ENCODE measurements around the gene ATG16L1.
"Not testable (repeated sequence)": the region's sequence is repeated elsewhere in the genome, so short reads cannot be mapped to it uniquely, and the experiment has no call there.

ATG16L1 gene

GRCh38 chr2:233297076-233297475 lies 45.6 kb downstream of the ATG16L1 start:
- no peak for DNase-seq

- no peak for DNase-seq
Observed at GRCh38 chr2:233300401-233300800, 48.9 kb downstream of the ATG16L1 start.

DNA sequence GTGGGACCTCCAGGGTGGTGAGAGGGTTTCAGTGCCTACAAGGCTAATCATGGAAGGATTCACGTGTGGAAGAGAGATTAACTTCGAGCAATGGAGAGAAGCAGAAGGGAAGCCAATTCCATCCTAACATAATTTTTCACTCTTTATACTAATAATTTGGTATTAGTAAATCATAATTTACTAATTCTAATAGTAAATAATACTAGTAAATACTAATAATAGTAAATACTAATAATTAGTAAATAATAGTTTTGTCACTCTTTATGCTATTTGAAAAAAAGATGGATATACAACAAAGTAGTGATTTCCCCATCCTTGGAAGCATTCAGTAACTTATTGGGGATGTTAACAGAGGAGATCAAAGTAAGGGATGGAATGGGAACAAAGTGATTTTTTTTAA lies 49.8 kb downstream of the ATG16L1 start:
- DNase-seq = no peak

- no peak for DNase-seq
Observed at GRCh38 chr2:233301811-233302210, 50.3 kb downstream of the ATG16L1 start.

- DNase-seq = no peak
Observed at GRCh38 chr2:233303252-233303651, 51.8 kb downstream of the ATG16L1 start.

GRCh38 chr2:233307565-233307964 lies 56.1 kb downstream of the ATG16L1 start, which contains the start of gene SAG:
TSS of gene SAG (plus strand) at chr2:233307816. CDS start at chr2:233309190, 1,374 bp downstream.
- DNase-seq = no peak

DNA sequence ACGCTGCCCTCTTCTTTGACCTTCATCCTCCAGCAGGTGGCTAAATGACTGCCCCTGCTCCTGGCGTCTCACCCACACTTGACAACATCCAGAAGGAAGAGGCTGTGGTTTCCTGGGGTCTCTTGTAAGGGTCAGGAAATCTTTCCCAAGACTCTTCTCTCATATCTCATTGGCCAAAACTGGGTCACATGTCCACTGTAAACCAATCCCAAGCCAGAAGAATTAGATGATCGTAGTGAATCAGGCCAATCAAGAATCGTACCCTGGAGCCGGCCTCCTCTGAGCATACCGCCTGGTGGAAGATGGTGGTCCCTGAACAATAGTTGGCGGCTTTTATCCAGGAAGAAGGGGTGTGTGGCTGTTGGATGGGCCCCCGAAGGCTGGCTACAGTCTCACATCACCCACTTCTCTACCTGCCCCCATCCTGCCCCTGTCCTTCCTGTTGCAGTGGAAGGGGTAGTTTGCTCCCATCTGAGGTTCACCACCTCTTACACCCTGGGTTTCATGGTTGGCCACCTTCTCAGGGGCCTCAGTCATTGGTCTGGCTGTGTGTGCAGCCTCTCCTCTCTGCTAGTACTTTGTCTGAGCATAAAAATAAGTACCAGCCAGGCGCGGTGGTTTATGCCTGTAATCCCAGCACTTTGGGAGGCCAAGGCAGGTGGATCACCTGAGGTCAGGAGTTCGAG lies 59.9 kb downstream of the ATG16L1 start:
- DNase-seq = no peak

DNA sequence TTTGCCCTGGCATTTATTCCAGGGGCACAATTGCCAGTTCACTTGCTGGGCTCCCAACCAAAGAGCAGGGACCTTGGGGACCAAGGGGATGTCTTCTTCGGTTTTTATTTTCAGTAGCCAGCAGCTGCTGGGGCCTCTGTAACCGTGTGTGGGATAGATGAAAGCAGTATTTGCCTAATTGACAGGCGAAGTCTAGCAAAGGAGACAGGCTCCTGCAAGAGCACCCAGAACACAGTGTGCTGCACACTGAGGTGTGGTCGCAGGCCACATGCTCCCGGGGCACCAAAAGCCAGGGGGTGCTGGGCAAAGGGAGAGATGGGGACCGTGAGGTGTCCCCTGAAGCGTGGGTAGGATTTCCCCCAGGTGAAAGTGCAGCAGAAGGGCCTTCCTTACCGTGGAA lies 61.4 kb downstream of the ATG16L1 start:
- DNase-seq = no peak

DNA sequence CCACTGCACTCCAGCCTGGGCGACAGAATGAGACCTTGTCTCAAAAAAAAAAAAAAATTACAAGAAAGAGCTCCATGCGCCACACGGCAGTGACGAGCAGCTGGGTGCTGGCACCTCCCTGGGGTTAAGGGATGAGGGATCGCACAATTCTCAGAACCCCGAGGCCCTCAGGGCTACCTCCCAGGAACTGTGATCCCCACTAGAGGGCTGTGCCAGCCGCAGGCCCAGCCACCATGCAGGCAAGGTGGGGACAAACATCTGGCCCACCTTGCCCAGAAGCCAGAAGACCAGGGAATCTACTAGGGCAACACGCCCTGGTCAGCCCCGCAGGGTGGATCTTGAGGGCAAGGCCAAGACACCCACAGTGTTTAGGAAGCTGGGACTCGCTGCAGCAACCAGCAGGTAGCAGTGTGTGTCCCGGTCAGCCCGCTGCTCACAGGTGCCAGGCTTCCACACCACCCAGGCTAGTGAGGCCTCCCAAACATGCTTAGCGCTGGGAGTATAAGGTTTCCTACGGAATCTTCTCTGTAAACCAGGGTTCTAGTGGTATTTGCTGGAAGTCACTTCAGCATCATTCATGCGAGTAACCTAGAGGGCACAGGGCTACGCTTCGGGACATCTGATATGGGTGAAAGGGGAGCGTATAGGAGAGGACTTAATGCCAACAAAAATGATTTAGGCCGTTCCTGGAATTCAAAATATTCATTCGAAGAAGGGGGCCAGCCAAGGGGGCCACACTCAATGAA lies 62.9 kb downstream of the ATG16L1 start:
- DNase-seq = no peak

DNA sequence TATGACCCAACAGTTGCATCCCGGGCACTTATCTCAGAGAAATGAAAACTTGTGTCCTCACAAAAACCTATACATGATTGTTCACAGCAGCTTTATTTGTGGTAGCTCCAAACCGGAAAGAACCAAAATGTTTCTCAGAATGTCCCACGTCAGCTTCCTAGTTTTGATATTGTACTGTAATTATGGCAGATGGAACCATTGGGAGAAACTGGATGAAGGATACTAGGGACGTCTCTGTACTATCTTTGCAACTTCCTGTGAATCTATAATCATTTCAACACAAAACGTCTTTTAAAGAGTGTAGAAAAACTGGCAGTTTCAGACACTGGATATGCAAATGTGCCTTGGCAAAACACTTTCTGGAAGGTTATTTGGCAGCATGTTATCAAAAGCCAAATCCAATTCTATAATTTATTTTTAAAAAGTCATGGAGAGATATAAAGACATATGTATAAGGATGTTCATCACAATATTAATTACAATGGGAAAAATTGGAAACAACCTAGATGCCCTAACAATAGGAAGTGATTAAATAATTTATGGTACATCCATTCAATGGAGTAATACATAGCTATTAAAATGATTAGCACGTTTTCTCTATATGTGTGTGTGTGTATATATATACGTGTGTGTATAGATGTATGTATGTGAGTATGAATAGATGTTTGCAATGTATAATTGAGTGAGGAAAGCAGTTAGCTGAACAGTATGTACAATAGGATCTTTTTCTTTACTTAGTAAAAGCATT lies 65.9 kb downstream of the ATG16L1 start:
- DNase-seq = no peak

DNA sequence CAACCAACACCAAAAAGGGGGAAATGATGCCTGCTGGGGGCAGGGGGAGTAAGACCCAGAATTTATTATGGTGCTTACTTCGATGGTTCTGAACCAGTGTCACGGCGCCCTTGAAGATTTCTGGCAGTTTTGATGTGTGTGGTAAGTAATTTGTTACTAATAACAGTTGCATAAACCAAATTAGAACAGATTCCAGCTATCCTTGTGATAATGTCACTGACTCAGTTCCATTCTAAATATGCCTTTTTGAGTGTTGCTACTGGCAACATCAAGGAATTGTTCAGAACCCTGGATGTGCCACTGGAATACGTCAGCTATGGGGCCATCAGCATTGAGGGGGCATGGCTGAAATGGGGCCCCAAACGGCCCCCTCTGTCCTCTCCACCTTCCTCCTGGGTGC lies 67.8 kb downstream of the ATG16L1 start:
- DNase-seq = no peak

- DNase-seq = no peak
Observed at GRCh38 chr2:233320470-233320869, 69.0 kb downstream of the ATG16L1 start.

DNA sequence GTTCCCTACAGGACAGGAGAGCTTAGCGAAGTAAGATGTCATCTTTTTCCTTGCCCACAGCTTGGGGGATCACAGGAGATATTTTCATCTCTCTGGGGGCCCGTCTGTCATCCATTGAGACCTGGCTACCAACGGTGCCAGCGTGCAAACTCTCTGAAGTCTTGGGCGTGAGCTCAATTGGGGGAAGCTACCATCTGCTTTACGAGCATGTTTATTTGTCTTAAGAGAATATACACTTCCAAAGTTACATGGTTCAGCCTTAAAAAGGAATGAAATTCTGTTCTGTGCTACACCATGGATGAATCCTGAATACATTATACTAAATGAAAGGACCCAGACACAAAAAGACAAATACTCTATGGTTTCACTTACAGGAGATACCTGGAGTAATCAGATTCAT lies 69.7 kb downstream of the ATG16L1 start:
- no peak for DNase-seq

DNA sequence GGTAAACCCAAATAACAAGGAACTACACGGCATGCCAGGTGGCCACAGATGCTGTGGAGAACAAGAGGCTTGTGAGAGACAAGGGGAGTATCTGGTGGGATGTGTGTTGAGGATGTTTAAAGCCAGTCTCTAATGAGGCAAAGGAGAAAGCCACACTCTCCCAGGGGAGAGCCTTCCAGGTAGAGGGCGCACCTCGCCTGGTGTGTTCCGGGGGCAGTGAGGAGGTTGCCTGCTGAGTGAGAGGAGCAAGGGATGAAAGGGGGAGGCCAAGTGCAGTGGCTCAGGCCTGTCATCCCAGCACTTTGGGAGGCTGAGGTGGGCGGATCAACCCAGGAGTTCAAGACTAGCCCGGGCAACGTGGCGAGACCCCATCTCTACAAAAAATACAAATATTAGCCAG lies 72.4 kb downstream of the ATG16L1 start:
- no peak for DNase-seq

DNA sequence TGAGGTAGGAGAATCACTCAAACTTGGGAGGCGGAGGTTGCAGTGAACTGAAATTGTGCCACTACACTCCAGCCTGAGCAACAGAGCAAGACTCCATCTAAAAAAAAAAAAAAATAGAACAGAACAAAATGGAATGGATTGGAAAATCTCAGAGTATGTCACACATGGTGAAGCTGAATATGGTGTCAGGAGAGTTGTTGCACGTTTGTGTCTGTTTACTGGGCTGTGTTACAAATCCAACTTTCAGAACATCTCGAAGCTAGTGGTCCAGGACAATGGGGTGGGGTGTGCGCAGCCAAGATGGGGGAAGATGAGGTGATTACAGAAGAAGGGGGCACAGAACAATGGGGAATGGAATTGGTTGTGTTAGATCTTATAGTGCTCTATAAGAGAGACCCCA lies 73.8 kb downstream of the ATG16L1 start:
- DNase-seq = no peak

DNA sequence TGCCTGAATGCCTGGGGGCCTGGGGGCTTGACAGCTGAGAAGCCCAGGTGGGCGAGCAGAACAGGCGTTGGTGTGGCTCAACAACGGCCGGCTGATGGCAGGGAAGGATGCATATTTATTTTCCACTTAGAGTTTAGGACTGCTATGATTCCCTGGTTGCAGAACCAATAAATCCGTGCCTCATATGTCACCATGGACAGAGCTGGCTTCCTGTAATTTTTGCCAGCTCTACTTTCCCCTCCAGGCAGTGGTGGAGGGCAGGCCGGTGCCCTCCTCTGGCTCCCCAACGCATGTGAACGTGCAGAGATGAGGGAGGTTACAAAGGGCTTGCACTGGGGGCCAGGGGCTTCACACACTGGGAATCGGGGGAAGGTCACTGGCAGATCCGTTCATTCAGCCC lies 74.3 kb downstream of the ATG16L1 start:
- no peak for DNase-seq

GRCh38 chr2:233326500-233326899 lies 75.0 kb downstream of the ATG16L1 start:
- DNase-seq = no peak

GRCh38 chr2:233328922-233329321 lies 77.4 kb downstream of the ATG16L1 start:
- DNase-seq = no peak

GRCh38 chr2:233329489-233330135 lies 78.1 kb downstream of the ATG16L1 start:
- no peak for DNase-seq

DNA sequence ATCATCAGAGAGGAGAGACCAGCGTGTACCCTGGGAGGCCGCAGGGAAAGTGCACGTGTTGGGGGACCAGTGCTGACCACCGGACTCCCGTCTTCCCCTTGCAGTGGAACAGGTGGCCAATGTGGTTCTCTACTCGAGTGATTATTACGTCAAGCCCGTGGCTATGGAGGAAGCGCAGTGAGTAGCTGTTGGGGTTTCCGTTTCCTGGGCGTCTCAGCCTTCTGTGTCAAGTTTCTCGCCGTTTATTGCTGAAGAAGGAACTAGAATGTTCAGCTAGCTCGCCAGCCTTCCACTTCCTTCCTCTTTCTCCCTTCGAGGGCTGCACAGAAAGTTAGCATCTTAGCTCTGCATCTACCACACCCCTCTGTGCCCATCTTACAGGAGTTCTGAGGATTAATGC lies 80.1 kb downstream of the ATG16L1 start:
- peak; percentile 94 for DNase-seq

GRCh38 chr2:233332125-233332524 lies 80.7 kb downstream of the ATG16L1 start:
- peak; percentile 65 for DNase-seq

DNA sequence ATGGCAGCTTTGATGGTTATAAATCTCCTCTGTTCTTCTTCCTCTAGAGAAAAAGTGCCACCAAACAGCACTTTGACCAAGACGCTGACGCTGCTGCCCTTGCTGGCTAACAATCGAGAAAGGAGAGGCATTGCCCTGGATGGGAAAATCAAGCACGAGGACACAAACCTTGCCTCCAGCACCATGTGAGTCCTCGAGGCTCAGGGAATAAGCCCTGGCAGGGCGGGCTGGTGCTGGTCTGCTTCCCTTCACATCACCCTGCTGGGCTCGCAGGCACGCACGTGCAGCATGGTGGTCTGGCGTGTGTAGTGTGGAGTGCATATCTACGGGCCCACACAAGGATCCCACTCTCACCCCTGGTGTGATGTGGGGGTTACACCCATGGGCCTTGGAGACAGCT lies 83.4 kb downstream of the ATG16L1 start:
- DNase-seq = no peak

DNA sequence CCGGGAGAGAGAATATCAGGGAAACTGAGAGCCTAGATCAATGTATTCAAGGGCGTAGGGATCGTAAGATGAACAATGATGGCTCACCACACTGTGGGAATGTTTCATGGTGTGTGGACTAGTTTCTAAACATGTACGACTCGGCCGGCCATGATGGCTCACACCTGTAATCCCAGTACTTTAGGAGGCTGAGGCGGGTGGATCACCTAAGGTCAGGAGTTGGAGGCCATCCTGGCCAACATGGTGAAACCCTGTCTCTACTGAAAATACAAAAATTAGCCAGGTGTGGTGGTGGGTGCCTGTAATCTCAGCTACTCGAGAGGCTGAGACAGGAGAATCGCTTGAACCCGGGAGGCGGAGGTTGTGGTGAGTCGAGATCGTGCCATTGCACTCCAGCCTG lies 84.6 kb downstream of the ATG16L1 start:
- not testable (repeated sequence) for DNase-seq

All from KG1 (cell line).